Right lobe of liver (tissue), 4 donors: ENCODE data around the gene ZBTB17.

Source experiments
- CTCF ChIP-seq, 4 donors: fragments of 200-600 bp in 3 of 4; fragments of 450-650 bp in 1 of 4; IDR thresholded peaks; one replicate each; pipeline versions ENCODE4 v1.5.1 to v1.8.0; 2016 to 2022; ENCODE audit warnings: antibody characterized with exemption in 4 of 4, mild to moderate bottlenecking in 2 of 4
- POLR2A ChIP-seq: fragments of 450-650 bp; IDR thresholded peaks from one replicate; pipeline ENCODE4 v1.6.1; 2017; ENCODE audit warnings: antibody characterized with exemption, mild to moderate bottlenecking
- donor health status: DM: no; HTN: no; CAD: no.
- donor health status: DM: no; HTN: no; CAD: no.
- donor health status: DM: no; HTN: yes; CAD: no.

DNA sequence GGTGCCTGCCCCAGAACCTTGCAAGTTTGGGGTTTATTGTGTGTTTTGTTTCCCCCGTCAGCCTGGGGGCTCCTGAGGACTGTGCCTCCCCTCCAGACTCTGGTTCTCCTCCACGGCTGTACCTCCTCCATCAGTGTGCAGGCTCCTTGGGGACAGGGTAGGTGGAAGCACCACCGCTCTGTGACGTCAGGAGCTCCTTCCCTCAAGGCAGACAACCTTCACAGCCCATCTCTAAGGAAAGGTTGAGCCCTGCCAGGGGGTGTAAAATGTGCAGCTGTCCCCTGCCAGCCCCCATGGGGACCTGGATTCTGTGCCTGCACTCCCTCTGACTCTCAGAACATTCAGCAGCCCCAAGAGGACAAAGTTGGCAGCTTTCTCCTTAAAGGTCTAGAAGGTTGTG, 42.4 kb upstream of the ZBTB17 start:
- TF ChIP-seq CTCF (IDR thresholded peaks at IDR 0.05): no peak
- TF ChIP-seq POLR2A: no peak
